ENCODE results near the gene IRF9. TPM values are rescaled to one million over a fixed set of nuclear protein-coding genes. Genes with fewer than 3 reads are reported as not detected.

Gene IRF9
- total and polyA plus RNA-seq, 2 of the 13 experiments (the other 11 are each of a cell fraction or from before 2014, with no cell fraction given) = 14.9 to 49.7 TPM

DNA sequence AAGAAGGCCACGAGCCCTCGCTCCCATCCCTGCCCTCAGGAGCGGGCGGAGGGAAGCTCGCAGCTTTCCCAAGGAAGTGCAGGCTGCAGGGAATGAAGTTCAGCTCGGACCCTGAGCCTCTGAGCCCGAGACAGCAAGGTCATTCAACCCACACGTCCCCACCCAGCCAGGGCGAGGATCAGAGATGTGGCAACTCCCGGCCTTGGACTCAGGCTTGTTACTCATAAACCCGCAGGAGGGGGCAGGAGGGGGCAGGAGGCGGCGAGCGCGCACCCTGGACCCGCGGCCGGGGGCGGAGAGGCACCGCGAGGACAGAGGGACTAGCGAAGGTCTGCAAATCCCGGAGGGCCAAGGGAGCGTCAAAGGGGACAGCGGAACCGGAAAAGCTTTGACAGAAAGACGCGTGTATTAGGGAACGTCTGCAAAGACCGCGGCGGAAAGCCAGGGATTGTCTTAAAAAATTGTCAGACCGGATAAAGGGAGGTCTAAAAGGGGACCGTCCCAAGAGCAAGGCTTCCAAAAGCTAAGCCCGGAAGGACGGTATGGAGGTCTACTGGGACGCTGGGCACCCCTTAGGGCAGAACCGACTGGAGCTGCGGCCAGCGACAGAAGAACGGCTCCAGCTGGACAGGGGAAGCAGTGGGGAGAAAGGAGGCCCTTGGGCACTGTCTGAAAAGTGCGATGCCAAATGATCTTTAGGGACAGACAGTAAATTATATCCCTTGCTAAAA is 47.1 kb upstream of the IRF9 start (continued):
- TF ChIP-seq, protein P1, sequence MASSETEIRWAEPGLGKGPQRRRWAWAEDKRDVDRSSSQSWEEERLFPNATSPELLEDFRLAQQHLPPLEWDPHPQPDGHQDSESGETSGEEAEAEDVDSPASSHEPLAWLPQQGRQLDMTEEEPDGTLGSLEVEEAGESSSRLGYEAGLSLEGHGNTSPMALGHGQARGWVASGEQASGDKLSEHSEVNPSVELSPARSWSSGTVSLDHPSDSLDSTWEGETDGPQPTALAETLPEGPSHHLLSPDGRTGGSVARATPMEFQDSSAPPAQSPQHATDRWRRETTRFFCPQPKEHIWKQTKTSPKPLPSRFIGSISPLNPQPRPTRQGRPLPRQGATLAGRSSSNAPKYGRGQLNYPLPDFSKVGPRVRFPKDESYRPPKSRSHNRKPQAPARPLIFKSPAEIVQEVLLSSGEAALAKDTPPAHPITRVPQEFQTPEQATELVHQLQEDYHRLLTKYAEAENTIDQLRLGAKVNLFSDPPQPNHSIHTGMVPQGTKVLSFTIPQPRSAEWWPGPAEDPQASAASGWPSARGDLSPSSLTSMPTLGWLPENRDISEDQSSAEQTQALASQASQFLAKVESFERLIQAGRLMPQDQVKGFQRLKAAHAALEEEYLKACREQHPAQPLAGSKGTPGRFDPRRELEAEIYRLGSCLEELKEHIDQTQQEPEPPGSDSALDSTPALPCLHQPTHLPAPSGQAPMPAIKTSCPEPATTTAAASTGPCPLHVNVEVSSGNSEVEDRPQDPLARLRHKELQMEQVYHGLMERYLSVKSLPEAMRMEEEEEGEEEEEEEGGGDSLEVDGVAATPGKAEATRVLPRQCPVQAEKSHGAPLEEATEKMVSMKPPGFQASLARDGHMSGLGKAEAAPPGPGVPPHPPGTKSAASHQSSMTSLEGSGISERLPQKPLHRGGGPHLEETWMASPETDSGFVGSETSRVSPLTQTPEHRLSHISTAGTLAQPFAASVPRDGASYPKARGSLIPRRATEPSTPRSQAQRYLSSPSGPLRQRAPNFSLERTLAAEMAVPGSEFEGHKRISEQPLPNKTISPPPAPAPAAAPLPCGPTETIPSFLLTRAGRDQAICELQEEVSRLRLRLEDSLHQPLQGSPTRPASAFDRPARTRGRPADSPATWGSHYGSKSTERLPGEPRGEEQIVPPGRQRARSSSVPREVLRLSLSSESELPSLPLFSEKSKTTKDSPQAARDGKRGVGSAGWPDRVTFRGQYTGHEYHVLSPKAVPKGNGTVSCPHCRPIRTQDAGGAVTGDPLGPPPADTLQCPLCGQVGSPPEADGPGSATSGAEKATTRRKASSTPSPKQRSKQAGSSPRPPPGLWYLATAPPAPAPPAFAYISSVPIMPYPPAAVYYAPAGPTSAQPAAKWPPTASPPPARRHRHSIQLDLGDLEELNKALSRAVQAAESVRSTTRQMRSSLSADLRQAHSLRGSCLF (CRISPR knock-in tag; IDR thresholded peaks at IDR 0.05; ENCODE audit: borderline replicate concordance) = 0 out of 2 replicates have a peak, but pooled peaks have one; percentile 40
- TF ChIP-seq ZNF333 (CRISPR knock-in tag; IDR thresholded peaks at IDR 0.05; ENCODE audit: borderline replicate concordance) (peak; percentile 95; the same call in 1 of the 2 replicates), ZNF709 (CRISPR knock-in tag; IDR thresholded peaks at IDR 0.05) (peak; percentile 92), PPARG (CRISPR knock-in tag; conservative IDR thresholded peaks at IDR 0.05) (peak; percentile 88), NR3C1 (CRISPR knock-in tag; IDR thresholded peaks at IDR 0.05) (no peak), ZNF430 (CRISPR knock-in tag; IDR thresholded peaks at IDR 0.05) (peak; percentile 98), ZSCAN29 (CRISPR knock-in tag; conservative IDR thresholded peaks at IDR 0.05) (peak; percentile 99), NFATC3 (CRISPR knock-in tag; IDR thresholded peaks at IDR 0.05) (no peak), YEATS2 (CRISPR knock-in tag; IDR thresholded peaks at IDR 0.05; ENCODE audit: borderline replicate concordance) (peak; percentile 95), MXD4 (CRISPR knock-in tag; IDR thresholded peaks at IDR 0.05) (no peak; the same call in none of the 2 replicates), ZNF232 (CRISPR knock-in tag; IDR thresholded peaks at IDR 0.05; ENCODE audit: borderline replicate concordance) (peak; percentile 87), ZNF441 (CRISPR knock-in tag; IDR thresholded peaks at IDR 0.05; ENCODE audit: borderline replicate concordance) (peak; percentile 97), NFRKB (IDR thresholded peaks at IDR 0.05) (no peak), ZNF335 (CRISPR knock-in tag; IDR thresholded peaks at IDR 0.05) (peak; percentile 94), NKX3-1 (CRISPR knock-in tag; IDR thresholded peaks at IDR 0.05) (peak; percentile 95)
- TF ChIP-seq, protein P2, sequence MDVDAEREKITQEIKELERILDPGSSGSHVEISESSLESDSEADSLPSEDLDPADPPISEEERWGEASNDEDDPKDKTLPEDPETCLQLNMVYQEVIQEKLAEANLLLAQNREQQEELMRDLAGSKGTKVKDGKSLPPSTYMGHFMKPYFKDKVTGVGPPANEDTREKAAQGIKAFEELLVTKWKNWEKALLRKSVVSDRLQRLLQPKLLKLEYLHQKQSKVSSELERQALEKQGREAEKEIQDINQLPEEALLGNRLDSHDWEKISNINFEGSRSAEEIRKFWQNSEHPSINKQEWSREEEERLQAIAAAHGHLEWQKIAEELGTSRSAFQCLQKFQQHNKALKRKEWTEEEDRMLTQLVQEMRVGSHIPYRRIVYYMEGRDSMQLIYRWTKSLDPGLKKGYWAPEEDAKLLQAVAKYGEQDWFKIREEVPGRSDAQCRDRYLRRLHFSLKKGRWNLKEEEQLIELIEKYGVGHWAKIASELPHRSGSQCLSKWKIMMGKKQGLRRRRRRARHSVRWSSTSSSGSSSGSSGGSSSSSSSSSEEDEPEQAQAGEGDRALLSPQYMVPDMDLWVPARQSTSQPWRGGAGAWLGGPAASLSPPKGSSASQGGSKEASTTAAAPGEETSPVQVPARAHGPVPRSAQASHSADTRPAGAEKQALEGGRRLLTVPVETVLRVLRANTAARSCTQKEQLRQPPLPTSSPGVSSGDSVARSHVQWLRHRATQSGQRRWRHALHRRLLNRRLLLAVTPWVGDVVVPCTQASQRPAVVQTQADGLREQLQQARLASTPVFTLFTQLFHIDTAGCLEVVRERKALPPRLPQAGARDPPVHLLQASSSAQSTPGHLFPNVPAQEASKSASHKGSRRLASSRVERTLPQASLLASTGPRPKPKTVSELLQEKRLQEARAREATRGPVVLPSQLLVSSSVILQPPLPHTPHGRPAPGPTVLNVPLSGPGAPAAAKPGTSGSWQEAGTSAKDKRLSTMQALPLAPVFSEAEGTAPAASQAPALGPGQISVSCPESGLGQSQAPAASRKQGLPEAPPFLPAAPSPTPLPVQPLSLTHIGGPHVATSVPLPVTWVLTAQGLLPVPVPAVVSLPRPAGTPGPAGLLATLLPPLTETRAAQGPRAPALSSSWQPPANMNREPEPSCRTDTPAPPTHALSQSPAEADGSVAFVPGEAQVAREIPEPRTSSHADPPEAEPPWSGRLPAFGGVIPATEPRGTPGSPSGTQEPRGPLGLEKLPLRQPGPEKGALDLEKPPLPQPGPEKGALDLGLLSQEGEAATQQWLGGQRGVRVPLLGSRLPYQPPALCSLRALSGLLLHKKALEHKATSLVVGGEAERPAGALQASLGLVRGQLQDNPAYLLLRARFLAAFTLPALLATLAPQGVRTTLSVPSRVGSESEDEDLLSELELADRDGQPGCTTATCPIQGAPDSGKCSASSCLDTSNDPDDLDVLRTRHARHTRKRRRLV (CRISPR knock-in tag; IDR thresholded peaks at IDR 0.05) = peak; percentile 93
- TF ChIP-seq, protein P3, sequence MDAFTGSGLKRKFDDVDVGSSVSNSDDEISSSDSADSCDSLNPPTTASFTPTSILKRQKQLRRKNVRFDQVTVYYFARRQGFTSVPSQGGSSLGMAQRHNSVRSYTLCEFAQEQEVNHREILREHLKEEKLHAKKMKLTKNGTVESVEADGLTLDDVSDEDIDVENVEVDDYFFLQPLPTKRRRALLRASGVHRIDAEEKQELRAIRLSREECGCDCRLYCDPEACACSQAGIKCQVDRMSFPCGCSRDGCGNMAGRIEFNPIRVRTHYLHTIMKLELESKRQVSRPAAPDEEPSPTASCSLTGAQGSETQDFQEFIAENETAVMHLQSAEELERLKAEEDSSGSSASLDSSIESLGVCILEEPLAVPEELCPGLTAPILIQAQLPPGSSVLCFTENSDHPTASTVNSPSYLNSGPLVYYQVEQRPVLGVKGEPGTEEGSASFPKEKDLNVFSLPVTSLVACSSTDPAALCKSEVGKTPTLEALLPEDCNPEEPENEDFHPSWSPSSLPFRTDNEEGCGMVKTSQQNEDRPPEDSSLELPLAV (CRISPR knock-in tag; conservative IDR thresholded peaks at IDR 0.05; ENCODE audit: low read depth) = no peak
- TF ChIP-seq, protein P4, sequence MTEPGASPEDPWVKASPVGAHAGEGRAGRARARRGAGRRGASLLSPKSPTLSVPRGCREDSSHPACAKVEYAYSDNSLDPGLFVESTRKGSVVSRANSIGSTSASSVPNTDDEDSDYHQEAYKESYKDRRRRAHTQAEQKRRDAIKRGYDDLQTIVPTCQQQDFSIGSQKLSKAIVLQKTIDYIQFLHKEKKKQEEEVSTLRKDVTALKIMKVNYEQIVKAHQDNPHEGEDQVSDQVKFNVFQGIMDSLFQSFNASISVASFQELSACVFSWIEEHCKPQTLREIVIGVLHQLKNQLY (CRISPR knock-in tag; IDR thresholded peaks at IDR 0.05) = peak; percentile 96

Measured in HepG2 (cell line).